Lower leg skin (tissue), 4 donors: Measurements from ENCODE around the gene BCAS1. TPM values are rescaled to one million over a fixed set of nuclear protein-coding genes. Genes with fewer than 3 reads are reported as not detected.
A peak's percentile ranks its signal among the peaks of the same experiment; 100 is the strongest.
"Not testable (repeated sequence)": the region's sequence is repeated elsewhere in the genome, so short reads cannot be mapped to it uniquely, and the experiment has no call there.

Source experiments
- DNase-seq, 2 donors: peaks; one replicate each; pipeline ENCODE4 v3.0.0-alpha.2; 2019; ENCODE audit warnings: low spot score in 2 of 2
- H3K4me3 ChIP-seq: fragments of 200-600 bp; sonication (generic); 2 replicates; pipeline ENCODE4 v1.5.1; 2017; ENCODE audit warnings: mild to moderate bottlenecking, low read depth; ENCODE audit not compliant: poor library complexity, severe bottlenecking
- CTCF ChIP-seq, 3 donors: fragments of 450-650 bp; IDR thresholded peaks; one replicate each; pipeline ENCODE4 v1.5.1; 2016; ENCODE audit warnings: antibody characterized with exemption in 3 of 3, mild to moderate bottlenecking in 3 of 3, moderate library complexity in 2 of 3
- POLR2A ChIP-seq, 2 donors: fragments of 450-650 bp; IDR thresholded peaks; one replicate each; pipeline ENCODE4 v1.6.1; 2016 to 2017; ENCODE audit warnings: antibody characterized with exemption in 2 of 2, mild to moderate bottlenecking in 1 of 2, moderate library complexity in 1 of 2
- WGBS, 2 donors: methylation state at CpG; one replicate each; pipeline ENCODE4 v1.1.5; 2018; 5-methylcytosine and 5-hydroxymethylcytosine counted together
- intact Hi-C: fragments of 100-400 bp; cut with DNase I; formaldehyde crosslinking; loops from one replicate; pipeline ENCODE4 v1.15.0; 2023; ENCODE audit warnings: low total_unique reads
- total RNA-seq, 4 donors: library from RNA; depleted of rRNA; stranded (reverse); fragments of >200 nt; gene quantifications; one replicate each; pipeline ENCODE4 v1.1.0, GENCODE V29; 2016

BCAS1 gene
- total RNA-seq, 4 donors from 2014 or later: 1.7 to 3.7 (median 2.1) TPM

- no peak overlapping the region for H3K4me3 ChIP-seq
- no peak for DNase-seq
- 27 to 37% methylated on average over 4 of the region's 4 CpGs for WGBS, 2 donors
- TF ChIP-seq CTCF (IDR thresholded peaks at IDR 0.05) (no peak), POLR2A (IDR thresholded peaks at IDR 0.05) (no peak)
- intact Hi-C loops: no loop called here
Observed at GRCh38 chr20:53980031-53980465, 90.3 kb downstream of the BCAS1 start.

- intact Hi-C loops: no loop called here
- TF ChIP-seq CTCF (IDR thresholded peaks at IDR 0.05) (no peak), POLR2A (IDR thresholded peaks at IDR 0.05) (no peak)
- DNase-seq: no peak
- no peak overlapping the region for H3K4me3 ChIP-seq
Observed at GRCh38 chr20:53978497-53978896, 91.9 kb downstream of the BCAS1 start.

GRCh38 chr20:53977391-53977790 is 93.0 kb downstream of the BCAS1 start:
- no peak for TF ChIP-seq POLR2A (IDR thresholded peaks at IDR 0.05)
- TF ChIP-seq CTCF (IDR thresholded peaks at IDR 0.05): no peak
- H3K4me3 ChIP-seq: no peak overlapping the region
- 96 to 97% methylated on average over 1 of the region's 1 CpG for WGBS, 2 donors
- no peak for DNase-seq
- intact Hi-C loops: no loop called here

GRCh38 chr20:53975761-53976160 is 94.6 kb downstream of the BCAS1 start:
- TF ChIP-seq POLR2A (IDR thresholded peaks at IDR 0.05) (no peak), CTCF (IDR thresholded peaks at IDR 0.05) (no peak)
- intact Hi-C loops: no loop called here
- no peak overlapping the region for H3K4me3 ChIP-seq
- DNase-seq: no peak
- 77 to 80% methylated on average over 5 of the region's 5 CpGs for WGBS, 2 donors

- DNase-seq: peak; percentile 25 to 87
- intact Hi-C loops: no loop called here
- WGBS, 2 donors: 82 to 84% methylated on average over 19 of the region's 19 CpGs
- no peak overlapping the region for H3K4me3 ChIP-seq
- TF ChIP-seq POLR2A (IDR thresholded peaks at IDR 0.05) (no peak), CTCF (IDR thresholded peaks at IDR 0.05) (no peak)
Observed at GRCh38 chr20:53974785-53975555, 95.4 kb downstream of the BCAS1 start.

- DNase-seq, H3K4me3 ChIP-seq, intact Hi-C loops: not testable (repeated sequence)
- 58 to 67% methylated on average over 5 of the region's 5 CpGs for WGBS, 2 donors
Observed at GRCh38 chr20:53973882-53974281, 96.5 kb downstream of the BCAS1 start.
